Kidney epithelial cell (primary cell): ENCODE results near the gene PACRG. TPM values are rescaled to one million over a fixed set of nuclear protein-coding genes. Genes with fewer than 3 reads are reported as not detected.

Experiments
- DNase-seq: peaks from one replicate; pipeline ENCODE4 v3.0.0-alpha.2; 2010; ENCODE audit warnings: low read depth
- H3K27me3 ChIP-seq: 2 replicates; pipeline ENCODE4 v1.6.0; 2011; ENCODE audit warnings: low read length; ENCODE audit not compliant: control insufficient read depth, insufficient read depth
- H3K36me3 ChIP-seq: 2 replicates; pipeline ENCODE4 v1.5.1; 2011; ENCODE audit warnings: low read length; ENCODE audit not compliant: control insufficient read depth, insufficient read depth
- H3K4me3 ChIP-seq: 2 replicates; pipeline ENCODE4 v1.5.1; 2011; ENCODE audit warnings: low read depth, mild to moderate bottlenecking, control low read depth, low read length
- CTCF ChIP-seq: IDR thresholded peaks from 2 replicates; pipeline ENCODE4 v1.5.1; 2011; ENCODE audit warnings: mild to moderate bottlenecking, moderate library complexity, low read length, control low read depth, inconsistent platforms; ENCODE audit not compliant: insufficient read depth, poor library complexity, severe bottlenecking
- total RNA-seq: library from RNA; depleted of rRNA; stranded (reverse); fragments of >200 nt; gene quantifications from 2 replicates; pipeline ENCODE4 v1.2.3, GENCODE V29; 2015

Gene PACRG
- total RNA-seq, 1 donor from 2014 or later: 0.29 TPM

- no peaks in the 10 kb centered on the region for H3K27me3 ChIP-seq
- no peak for TF ChIP-seq CTCF
- H3K36me3 ChIP-seq: no peaks in the 10 kb centered on the region
- no peak for DNase-seq
- no peak overlapping the region for H3K4me3 ChIP-seq
Measured at GRCh38 chr6:163289447-163289846, 561.7 kb downstream of the PACRG start.

GRCh38 chr6:163290545-163291274 lies 562.9 kb downstream of the PACRG start:
- DNase-seq: no peak
- TF ChIP-seq CTCF: no peak
- Histone ChIP-seq H3K27me3 (no peaks in the 10 kb centered on the region), H3K4me3 (no peak overlapping the region), H3K36me3 (no peaks in the 10 kb centered on the region)

- no peak for TF ChIP-seq CTCF
- Histone ChIP-seq H3K36me3 (no peaks in the 10 kb centered on the region), H3K27me3 (no peaks in the 10 kb centered on the region), H3K4me3 (no peak overlapping the region)
- DNase-seq: no peak
Measured at GRCh38 chr6:163291622-163292021, 563.8 kb downstream of the PACRG start.

- no peak for DNase-seq
- Histone ChIP-seq H3K36me3 (no peaks in the 10 kb centered on the region), H3K27me3 (no peaks in the 10 kb centered on the region), H3K4me3 (no peak overlapping the region)
- no peak for TF ChIP-seq CTCF
Measured at GRCh38 chr6:163293286-163293685, 565.5 kb downstream of the PACRG start.

GRCh38 chr6:163294734-163295133 lies 567.0 kb downstream of the PACRG start:
- no peak overlapping the region for H3K4me3 ChIP-seq
- no peaks in the 10 kb centered on the region for H3K36me3 ChIP-seq
- no peaks in the 10 kb centered on the region for H3K27me3 ChIP-seq
- TF ChIP-seq CTCF: no peak
- DNase-seq: no peak
